PFSK-1 (cell line): ENCODE results near the gene IL15RA.

Source experiments
- POLR2AphosphoS5 ChIP-seq: IDR thresholded peaks from 2 replicates; pipeline ENCODE4 v1.6.1; 2012; ENCODE audit warnings: low read depth, mild to moderate bottlenecking, control low read depth, low read length, moderate library complexity
- REST ChIP-seq, 2 experiments: IDR thresholded peaks; 2 replicates each; pipeline versions ENCODE4 v1.6.1 to v1.8.0; 2011 to 2012; ENCODE audit warnings: low read depth in 2 of 2, low read length in 2 of 2, control low read depth in 1 of 2, inconsistent platforms in 1 of 2, mild to moderate bottlenecking in 1 of 2, moderate library complexity in 1 of 2; ENCODE audit not compliant: insufficient read depth in 1 of 2
- TAF1 ChIP-seq: IDR thresholded peaks from 2 replicates; pipeline ENCODE4 v1.6.1; 2012; ENCODE audit warnings: low read length, control low read depth, borderline replicate concordance; ENCODE audit not compliant: insufficient read depth

DNA sequence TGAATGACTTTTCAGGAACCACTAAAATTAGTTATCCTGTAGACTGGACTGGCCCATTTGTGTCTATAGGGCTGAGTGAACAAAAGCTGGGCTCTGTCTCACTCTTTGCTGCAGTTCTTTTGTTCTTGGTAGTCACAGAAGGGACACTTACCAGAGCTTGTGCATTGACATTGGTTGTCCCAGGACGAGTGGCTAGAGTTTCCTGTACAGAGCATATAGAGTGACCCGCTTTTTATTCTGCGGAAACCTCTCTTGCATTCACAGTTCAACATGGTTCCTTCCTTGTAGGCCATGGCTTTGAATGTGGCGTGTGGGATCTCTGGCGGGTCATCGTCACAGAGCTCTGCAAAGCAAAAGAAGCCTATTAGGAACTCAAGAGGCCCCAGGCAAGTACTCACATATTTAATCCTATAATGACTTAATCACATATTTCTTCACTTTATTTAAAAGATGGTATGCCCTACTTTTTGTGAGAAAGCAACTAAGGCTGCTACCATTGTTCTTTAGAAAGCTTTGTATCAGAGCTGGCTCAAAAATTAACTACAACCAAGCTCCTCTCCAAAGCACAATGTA is 48.4 kb upstream of the IL15RA start:
- no peak for TF ChIP-seq REST (IDR thresholded peaks at IDR 0.05; ENCODE audit: insufficient read depth in 1 of 2, low read depth in 2 of 2, low read length in 2 of 2)
- TF ChIP-seq POLR2AphosphoS5: no peak
- no peak for TF ChIP-seq TAF1
